ENCODE measurements around the gene PSEN1. TPM values are rescaled to one million over a fixed set of nuclear protein-coding genes. Genes with fewer than 3 reads are reported as not detected.

PSEN1 gene
- total RNA-seq, 1 experiment from 2014 or later, result 49.9 TPM

GRCh38 chr14:73145371-73145770 lies 9.1 kb downstream of the PSEN1 start:
- Histone ChIP-seq H3K79me2 (ENCODE audit: insufficient read depth, low read length) (no peaks in the 10 kb centered on the region; the same call in 1 of the 2 replicates), H2BK120ac (ENCODE audit: low read depth, low read length, poor library complexity, severe bottlenecking) (no peak overlapping the region), H3K4me1 (ENCODE audit: insufficient read depth, low read length) (no peaks in the 10 kb centered on the region), H3K56ac (ENCODE audit: insufficient read length, low read depth, low read length) (no peak overlapping the region), H2AFZ (ENCODE audit: low read length) (no peak overlapping the region), H3K4ac (ENCODE audit: low read depth, low read length) (no peak overlapping the region), H3K23ac (ENCODE audit: insufficient read length, low read depth, low read length) (no peak overlapping the region), H2BK12ac (ENCODE audit: insufficient read length, low read depth, low read length) (no peak overlapping the region), H3K9ac (ENCODE audit: extremely low read depth, insufficient read length, low read length) (no peak overlapping the region), H3K23me2 (ENCODE audit: insufficient read length, low read depth, low read length, poor library complexity, severe bottlenecking) (no peaks in the 10 kb centered on the region), H4K91ac (ENCODE audit: insufficient read length, low read depth, low read length) (no peak overlapping the region), H2BK15ac (ENCODE audit: low read depth, low read length) (no peak overlapping the region), H3K4me2 (ENCODE audit: insufficient read depth, insufficient read length, low read length) (no peak overlapping the region), H3K14ac (ENCODE audit: insufficient read depth, low read length) (no peak overlapping the region), H3K27me3 (ENCODE audit: insufficient read depth, low read length) (no peaks in the 10 kb centered on the region), H3K79me1 (ENCODE audit: insufficient read depth, low read depth, low read length, poor library complexity, severe bottlenecking) (peaks cover 4% of the 10 kb centered on the region), H4K5ac (ENCODE audit: insufficient read length, low read depth, low read length) (no peak overlapping the region), H3K9me3 (ENCODE audit: control insufficient read depth, low read depth, low read length) (no peaks in the 10 kb centered on the region), H3K27ac (ENCODE audit: insufficient read length, low read depth, low read length) (no peak overlapping the region), H3K18ac (ENCODE audit: insufficient read length, low read depth, low read length) (no peak overlapping the region), H2AK5ac (ENCODE audit: insufficient read length, low read length) (no peak overlapping the region), H2BK5ac (ENCODE audit: insufficient read length, low read length) (no peak overlapping the region), H4K8ac (replicated peaks; ENCODE audit: insufficient read length, low read depth, low read length) (no peak overlapping the region), H2BK20ac (ENCODE audit: low read depth, low read length, poor library complexity, severe bottlenecking) (no peak overlapping the region), H4K20me1 (ENCODE audit: control insufficient read depth, insufficient read depth, insufficient read length) (no peaks in the 10 kb centered on the region), H3T11ph (ENCODE audit: low read length) (no peak overlapping the region)
- peaks cover 11 to 27% (median 20%) of the 10 kb centered on the region in 3 experiments; a peak in 6 of 7 replicates for H3K36me3 Mint-ChIP-seq (ENCODE audit: insufficient read depth in 1 of 3, low read depth in 3 of 3)
- WGBS (ENCODE audit: extremely low coverage, insufficient read length, low lambda C conversion rate), result no CpG with 5 or more reads among the region's 3 CpGs
- H3K4me3 Mint-ChIP-seq, result no peak overlapping the region
- TF ChIP-seq, protein P1, sequence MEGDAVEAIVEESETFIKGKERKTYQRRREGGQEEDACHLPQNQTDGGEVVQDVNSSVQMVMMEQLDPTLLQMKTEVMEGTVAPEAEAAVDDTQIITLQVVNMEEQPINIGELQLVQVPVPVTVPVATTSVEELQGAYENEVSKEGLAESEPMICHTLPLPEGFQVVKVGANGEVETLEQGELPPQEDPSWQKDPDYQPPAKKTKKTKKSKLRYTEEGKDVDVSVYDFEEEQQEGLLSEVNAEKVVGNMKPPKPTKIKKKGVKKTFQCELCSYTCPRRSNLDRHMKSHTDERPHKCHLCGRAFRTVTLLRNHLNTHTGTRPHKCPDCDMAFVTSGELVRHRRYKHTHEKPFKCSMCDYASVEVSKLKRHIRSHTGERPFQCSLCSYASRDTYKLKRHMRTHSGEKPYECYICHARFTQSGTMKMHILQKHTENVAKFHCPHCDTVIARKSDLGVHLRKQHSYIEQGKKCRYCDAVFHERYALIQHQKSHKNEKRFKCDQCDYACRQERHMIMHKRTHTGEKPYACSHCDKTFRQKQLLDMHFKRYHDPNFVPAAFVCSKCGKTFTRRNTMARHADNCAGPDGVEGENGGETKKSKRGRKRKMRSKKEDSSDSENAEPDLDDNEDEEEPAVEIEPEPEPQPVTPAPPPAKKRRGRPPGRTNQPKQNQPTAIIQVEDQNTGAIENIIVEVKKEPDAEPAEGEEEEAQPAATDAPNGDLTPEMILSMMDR (conservative IDR thresholded peaks at IDR 0.05), result no peak
- no peaks in the 10 kb centered on the region for H3K27me3 Mint-ChIP-seq (ENCODE audit: low read depth)
- no peak overlapping the region for H3K27ac Mint-ChIP-seq
- peaks cover 11 to 19% of the 10 kb centered on the region in 2 experiments for H3K4me1 Mint-ChIP-seq
- H3K9me3 Mint-ChIP-seq, result no peaks in the 10 kb centered on the region
- DNase-seq, result no peak
